GM19438 (cell line): Measurements from ENCODE around the gene BHMT2.

Experiments used
- ATAC-seq: cut with Tn5 transposase; IDR thresholded peaks from one replicate; pipeline ENCODE4 v1.9.1; 2021; ENCODE audit warnings: low read depth; ENCODE audit not compliant: unreplicated experiment

The BHMT2 gene

GRCh38 chr5:79059674-79060073 lies 9.9 kb upstream of the BHMT2 start:
- ATAC-seq: no peak

GRCh38 chr5:79062436-79062835 lies 7.1 kb upstream of the BHMT2 start:
- no peak for ATAC-seq

GRCh38 chr5:79070350-79070667 lies 742 bp downstream of the BHMT2 start:
- ATAC-seq: no peak

GRCh38 chr5:79074641-79075040 lies 5.1 kb downstream of the BHMT2 start:
- no peak for ATAC-seq

- ATAC-seq: no peak
Measured at GRCh38 chr5:79075646-79076426, 6.3 kb downstream of the BHMT2 start.

- no peak for ATAC-seq
Measured at GRCh38 chr5:79076819-79077218, 7.3 kb downstream of the BHMT2 start.

- ATAC-seq: no peak
Measured at GRCh38 chr5:79077680-79078365, 8.3 kb downstream of the BHMT2 start.

GRCh38 chr5:79080804-79081203 lies 11.2 kb downstream of the BHMT2 start:
- no peak for ATAC-seq

- ATAC-seq: no peak
Measured at GRCh38 chr5:79081779-79082178, 12.2 kb downstream of the BHMT2 start.

- ATAC-seq: no peak
Measured at GRCh38 chr5:79086116-79086515, 16.5 kb downstream of the BHMT2 start.

- ATAC-seq: no peak
Measured at GRCh38 chr5:79088507-79088906, 18.9 kb downstream of the BHMT2 start.

- no peak for ATAC-seq
Measured at GRCh38 chr5:79091064-79091463, 21.5 kb downstream of the BHMT2 start.

- no peak for ATAC-seq
Measured at GRCh38 chr5:79093762-79094161, 24.2 kb downstream of the BHMT2 start.

GRCh38 chr5:79105868-79106267 lies 36.3 kb downstream of the BHMT2 start:
- no peak for ATAC-seq

- ATAC-seq: no peak
Measured at GRCh38 chr5:79107020-79107796, 37.6 kb downstream of the BHMT2 start.

GRCh38 chr5:79108086-79108485 lies 38.5 kb downstream of the BHMT2 start:
- no peak for ATAC-seq

- ATAC-seq: no peak
Measured at GRCh38 chr5:79108792-79109191, 39.2 kb downstream of the BHMT2 start.

GRCh38 chr5:79109527-79110492 lies 40.2 kb downstream of the BHMT2 start:
- no peak for ATAC-seq

GRCh38 chr5:79111387-79111959 lies 41.9 kb downstream of the BHMT2 start, which contains the start of gene BHMT:
TSS of gene BHMT (plus strand) at chr5:79111809. CDS start at chr5:79111886, 77 bp downstream.
- no peak for ATAC-seq
